ENCODE results near the gene VPS35L.

DNA sequence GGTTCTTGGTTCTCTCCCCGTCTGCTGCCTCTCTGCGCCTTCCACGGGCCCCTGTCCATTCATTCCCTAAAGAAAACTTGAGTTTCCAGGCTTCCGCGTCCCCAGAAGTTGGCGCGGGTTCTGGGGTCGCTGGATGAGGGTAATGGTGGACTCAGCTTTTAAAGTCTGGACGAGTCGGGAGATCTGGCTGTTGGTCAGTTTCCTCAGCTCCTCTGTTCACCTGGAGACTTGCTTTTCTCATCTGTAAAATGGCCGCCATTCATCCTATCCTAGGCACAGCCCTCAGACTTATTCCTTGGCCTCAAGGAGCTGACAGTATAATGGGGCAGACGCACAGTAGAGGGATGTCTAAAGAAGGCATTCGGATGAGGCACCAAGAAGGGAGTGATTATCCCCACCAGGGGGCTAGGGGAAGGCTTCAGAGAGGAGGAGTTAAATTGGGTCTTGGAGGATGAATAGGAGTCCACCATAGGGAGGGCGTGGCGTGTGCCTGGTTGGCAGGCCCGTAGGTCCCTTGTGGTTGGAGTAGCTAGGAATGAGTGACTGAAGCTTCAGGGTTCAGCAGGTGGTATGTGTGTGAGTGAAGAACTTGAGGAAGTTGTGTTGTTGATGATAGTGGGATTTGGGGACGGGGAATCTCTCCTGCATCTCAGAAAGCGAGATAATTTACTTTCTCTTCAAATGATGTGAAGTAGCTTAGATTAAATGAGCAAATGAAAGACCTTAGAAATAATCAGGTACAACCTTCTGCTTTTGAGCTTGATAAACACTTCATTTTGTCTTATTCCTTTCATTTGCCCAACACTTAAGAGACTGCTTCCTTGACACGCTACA is 652 bp downstream of the VPS35L start:
- no peak for TF ChIP-seq POLR2AphosphoS5 (IDR thresholded peaks at IDR 0.05)
- TF ChIP-seq, protein P1, sequence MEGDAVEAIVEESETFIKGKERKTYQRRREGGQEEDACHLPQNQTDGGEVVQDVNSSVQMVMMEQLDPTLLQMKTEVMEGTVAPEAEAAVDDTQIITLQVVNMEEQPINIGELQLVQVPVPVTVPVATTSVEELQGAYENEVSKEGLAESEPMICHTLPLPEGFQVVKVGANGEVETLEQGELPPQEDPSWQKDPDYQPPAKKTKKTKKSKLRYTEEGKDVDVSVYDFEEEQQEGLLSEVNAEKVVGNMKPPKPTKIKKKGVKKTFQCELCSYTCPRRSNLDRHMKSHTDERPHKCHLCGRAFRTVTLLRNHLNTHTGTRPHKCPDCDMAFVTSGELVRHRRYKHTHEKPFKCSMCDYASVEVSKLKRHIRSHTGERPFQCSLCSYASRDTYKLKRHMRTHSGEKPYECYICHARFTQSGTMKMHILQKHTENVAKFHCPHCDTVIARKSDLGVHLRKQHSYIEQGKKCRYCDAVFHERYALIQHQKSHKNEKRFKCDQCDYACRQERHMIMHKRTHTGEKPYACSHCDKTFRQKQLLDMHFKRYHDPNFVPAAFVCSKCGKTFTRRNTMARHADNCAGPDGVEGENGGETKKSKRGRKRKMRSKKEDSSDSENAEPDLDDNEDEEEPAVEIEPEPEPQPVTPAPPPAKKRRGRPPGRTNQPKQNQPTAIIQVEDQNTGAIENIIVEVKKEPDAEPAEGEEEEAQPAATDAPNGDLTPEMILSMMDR (IDR thresholded peaks at IDR 0.05), result no peak
- TF ChIP-seq POLR2A (IDR thresholded peaks at IDR 0.05), result no peak
- TF ChIP-seq EP300 (IDR thresholded peaks at IDR 0.05), result no peak

Data from stomach (tissue), 4 donors.